MM.1S (cell line): ENCODE results near the gene KLHL36.
A peak's percentile ranks its signal among the peaks of the same experiment; 100 is the strongest.

ENCODE experiments used
- DNase-seq: peaks from one replicate; pipeline ENCODE4 v3.0.0-alpha.2; 2015
- H2AFZ ChIP-seq: fragments of 300-600 bp; sonication (generic); 2 replicates; pipeline ENCODE4 v1.6.0; 2016; ENCODE audit warnings: antibody characterized with exemption, low read length
- H3F3A ChIP-seq: fragments of 300-600 bp; sonication (generic); 2 replicates; pipeline ENCODE4 v1.6.1; 2016; ENCODE audit warnings: mild to moderate bottlenecking, antibody characterized with exemption, low read length, moderate library complexity, mixed read lengths; ENCODE audit not compliant: insufficient read depth
- H3K27ac ChIP-seq: fragments of 300-600 bp; sonication (generic); 2 replicates; pipeline ENCODE4 v1.5.1; 2016; ENCODE audit warnings: mild to moderate bottlenecking, low read length
- H3K27me3 ChIP-seq: fragments of 300-600 bp; sonication (generic); replicated peaks from 2 replicates; pipeline ENCODE4 v1.6.0; 2016; ENCODE audit warnings: low read length; ENCODE audit not compliant: insufficient read depth
- H3K36me3 ChIP-seq: fragments of 300-600 bp; sonication (generic); replicated peaks from 2 replicates; pipeline ENCODE4 v1.6.1; 2016; ENCODE audit warnings: mild to moderate bottlenecking, low read length, mixed read lengths; ENCODE audit not compliant: insufficient read depth
- H3K4me1 ChIP-seq: fragments of 300-600 bp; sonication (generic); 2 replicates; pipeline ENCODE4 v1.6.1; 2016; ENCODE audit warnings: low read length, mixed read lengths
- H3K4me2 ChIP-seq: fragments of 300-600 bp; sonication (generic); 2 replicates; pipeline ENCODE4 v1.6.0; 2016; ENCODE audit warnings: low read depth, low read length
- H3K4me3 ChIP-seq: fragments of 300-600 bp; sonication (generic); 2 replicates; pipeline ENCODE4 v1.5.1; 2016; ENCODE audit warnings: low read length, mixed read lengths
- H3K79me2 ChIP-seq: fragments of 300-600 bp; sonication (generic); 2 replicates; pipeline ENCODE4 v1.6.1; 2016; ENCODE audit warnings: mixed run types, low read length, mixed read lengths
- H3K9ac ChIP-seq: fragments of 300-600 bp; sonication (generic); 2 replicates; pipeline ENCODE4 v1.6.1; 2016; ENCODE audit warnings: low read length, mixed read lengths
- H3K9me2 ChIP-seq: fragments of 300-600 bp; sonication (generic); replicated peaks from 2 replicates; pipeline ENCODE4 v1.6.1; 2016; ENCODE audit warnings: mild to moderate bottlenecking, low read length, mixed read lengths; ENCODE audit not compliant: insufficient read depth
- H3K9me3 ChIP-seq: fragments of 300-600 bp; sonication (generic); replicated peaks from 2 replicates; pipeline ENCODE4 v1.6.1; 2016; ENCODE audit warnings: mild to moderate bottlenecking, low read length, mixed read lengths; ENCODE audit not compliant: insufficient read depth
- H4K20me1 ChIP-seq: fragments of 300-600 bp; sonication (generic); 2 replicates; pipeline ENCODE4 v1.6.1; 2016; ENCODE audit warnings: mild to moderate bottlenecking, low read length, moderate library complexity, mixed read lengths; ENCODE audit not compliant: insufficient read depth
- EZH2 ChIP-seq: fragments of 300-600 bp; sonication (generic); optimal IDR thresholded peaks from 2 replicates; pipeline ENCODE3; 2017; ENCODE audit warnings: low read depth, mild to moderate bottlenecking, antibody characterized with exemption, low read length, mixed read lengths
- EZH2phosphoT487 ChIP-seq: fragments of 300-600 bp; sonication (generic); IDR thresholded peaks from 2 replicates; pipeline ENCODE4 v1.6.1; 2018; ENCODE audit warnings: antibody characterized with exemption, low read length
- TF ChIP-seq, protein P1 (sequence below): fragments of 300-600 bp; sonication (generic); IDR thresholded peaks from 2 replicates; pipeline ENCODE4 v1.5.1; 2016; ENCODE audit warnings: antibody characterized with exemption, low read length, mixed read lengths

Gene KLHL36

GRCh38 chr16:84638231-84638806 lies 10.0 kb upstream of the KLHL36 start:
- no peaks in the 10 kb centered on the region for H3K79me2 ChIP-seq
- no peaks in the 10 kb centered on the region for H3K9me3 ChIP-seq
- no peak for DNase-seq
- H3K27ac ChIP-seq = no peak overlapping the region
- H3K4me2 ChIP-seq = no peak overlapping the region
- H3K9ac ChIP-seq = no peak overlapping the region
- no peak overlapping the region for H3K4me3 ChIP-seq
- no peaks in the 10 kb centered on the region for H3K27me3 ChIP-seq
- H3K36me3 ChIP-seq = no peaks in the 10 kb centered on the region
- peaks cover 9% of the 10 kb centered on the region; the same call in 1 of the 2 replicates for H3K4me1 ChIP-seq
- H3F3A ChIP-seq = no peaks in the 10 kb centered on the region
- H3K9me2 ChIP-seq = no peaks in the 10 kb centered on the region
- H4K20me1 ChIP-seq = no peaks in the 10 kb centered on the region
- H2AFZ ChIP-seq = no peak overlapping the region
- TF ChIP-seq, protein P1, sequence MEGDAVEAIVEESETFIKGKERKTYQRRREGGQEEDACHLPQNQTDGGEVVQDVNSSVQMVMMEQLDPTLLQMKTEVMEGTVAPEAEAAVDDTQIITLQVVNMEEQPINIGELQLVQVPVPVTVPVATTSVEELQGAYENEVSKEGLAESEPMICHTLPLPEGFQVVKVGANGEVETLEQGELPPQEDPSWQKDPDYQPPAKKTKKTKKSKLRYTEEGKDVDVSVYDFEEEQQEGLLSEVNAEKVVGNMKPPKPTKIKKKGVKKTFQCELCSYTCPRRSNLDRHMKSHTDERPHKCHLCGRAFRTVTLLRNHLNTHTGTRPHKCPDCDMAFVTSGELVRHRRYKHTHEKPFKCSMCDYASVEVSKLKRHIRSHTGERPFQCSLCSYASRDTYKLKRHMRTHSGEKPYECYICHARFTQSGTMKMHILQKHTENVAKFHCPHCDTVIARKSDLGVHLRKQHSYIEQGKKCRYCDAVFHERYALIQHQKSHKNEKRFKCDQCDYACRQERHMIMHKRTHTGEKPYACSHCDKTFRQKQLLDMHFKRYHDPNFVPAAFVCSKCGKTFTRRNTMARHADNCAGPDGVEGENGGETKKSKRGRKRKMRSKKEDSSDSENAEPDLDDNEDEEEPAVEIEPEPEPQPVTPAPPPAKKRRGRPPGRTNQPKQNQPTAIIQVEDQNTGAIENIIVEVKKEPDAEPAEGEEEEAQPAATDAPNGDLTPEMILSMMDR = no peak
- TF ChIP-seq EZH2 (no peak), EZH2phosphoT487 (no peak)

DNA sequence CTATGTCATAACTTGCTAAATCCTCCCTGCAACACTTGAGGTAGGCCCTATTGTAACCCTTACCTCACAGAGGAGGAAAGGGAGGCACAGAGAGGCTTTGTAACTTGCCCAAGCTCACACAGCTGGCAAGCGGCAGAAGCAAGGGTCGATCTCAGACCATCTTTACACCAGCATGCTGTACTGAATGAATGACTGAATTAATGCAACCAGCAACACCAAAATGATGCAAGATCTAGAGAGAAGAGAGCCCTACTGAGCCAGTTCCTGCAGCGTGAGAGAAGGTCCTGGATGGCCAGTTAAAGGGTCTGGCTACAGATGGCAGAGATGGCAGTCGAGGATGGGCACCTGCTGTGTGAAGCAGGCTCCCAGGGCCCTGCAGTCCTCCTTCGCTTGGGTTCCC lies 8.2 kb upstream of the KLHL36 start:
- Histone ChIP-seq H3K4me1 (peaks cover 15% of the 10 kb centered on the region), H3K79me2 (no peaks in the 10 kb centered on the region), H3K27me3 (no peaks in the 10 kb centered on the region), H3K9me2 (no peaks in the 10 kb centered on the region), H3F3A (no peaks in the 10 kb centered on the region), H3K9ac (no peak overlapping the region), H3K4me3 (no peak overlapping the region), H3K4me2 (no peak overlapping the region), H3K36me3 (no peaks in the 10 kb centered on the region), H4K20me1 (no peaks in the 10 kb centered on the region), H2AFZ (no peak overlapping the region), H3K27ac (no peak overlapping the region), H3K9me3 (no peaks in the 10 kb centered on the region)
- no peak for TF ChIP-seq EZH2phosphoT487
- TF ChIP-seq EZH2 = no peak
- TF ChIP-seq, protein P1 = no peak
- no peak for DNase-seq

GRCh38 chr16:84641643-84642358 lies 6.5 kb upstream of the KLHL36 start:
- TF ChIP-seq, protein P1 = no peak
- TF ChIP-seq EZH2phosphoT487 = no peak
- no peak for TF ChIP-seq EZH2
- H3K4me2 ChIP-seq = peak overlapping the region; percentile 37; the same call in 1 of the 2 replicates
- H3F3A ChIP-seq = no peaks in the 10 kb centered on the region
- no peaks in the 10 kb centered on the region for H3K9me3 ChIP-seq
- H3K4me3 ChIP-seq = no peak overlapping the region
- H2AFZ ChIP-seq = no peak overlapping the region
- peaks cover 15% of the 10 kb centered on the region for H3K4me1 ChIP-seq
- H3K79me2 ChIP-seq = no peaks in the 10 kb centered on the region
- no peaks in the 10 kb centered on the region for H3K9me2 ChIP-seq
- H4K20me1 ChIP-seq = no peaks in the 10 kb centered on the region
- H3K36me3 ChIP-seq = no peaks in the 10 kb centered on the region
- no peaks in the 10 kb centered on the region for H3K27me3 ChIP-seq
- DNase-seq = no peak
- H3K9ac ChIP-seq = no peak overlapping the region
- H3K27ac ChIP-seq = no peak overlapping the region
